Esophagus (tissue), 2 donors: ENCODE measurements around the gene SHB. TPM values are rescaled to one million over a fixed set of nuclear protein-coding genes. Genes with fewer than 3 reads are reported as not detected.

Experiments used
- H3K27ac ChIP-seq, 2 donors: one replicate each; pipeline ENCODE4 v1.5.1; 2013; ENCODE audit warnings: low read depth in 2 of 2, mild to moderate bottlenecking in 2 of 2, inconsistent platforms in 1 of 2, low read length in 1 of 2, moderate library complexity in 1 of 2
- H3K27me3 ChIP-seq, 2 donors: one replicate each; pipeline ENCODE4 v1.6.1; 2013; ENCODE audit warnings: low read length in 2 of 2, control low read depth in 1 of 2, mild to moderate bottlenecking in 1 of 2; ENCODE audit not compliant: insufficient read depth in 2 of 2, control insufficient read depth in 1 of 2
- H3K36me3 ChIP-seq, 2 donors: one replicate each; pipeline ENCODE4 v1.6.1; 2013; ENCODE audit warnings: low read length in 1 of 2; ENCODE audit not compliant: control insufficient read depth in 2 of 2, insufficient read depth in 2 of 2
- H3K4me1 ChIP-seq, 2 donors: one replicate each; pipeline ENCODE4 v1.6.1; 2013; ENCODE audit warnings: low read length in 1 of 2; ENCODE audit not compliant: control insufficient read depth in 2 of 2, insufficient read depth in 2 of 2
- H3K4me3 ChIP-seq, 2 donors: one replicate each; pipeline ENCODE4 v1.5.1; 2013; ENCODE audit warnings: low read length in 2 of 2, mild to moderate bottlenecking in 2 of 2, low read depth in 1 of 2, moderate library complexity in 1 of 2
- H3K9me3 ChIP-seq, 2 donors: one replicate each; pipeline ENCODE4 v1.6.1; 2013; ENCODE audit warnings: mild to moderate bottlenecking in 2 of 2, low read depth in 1 of 2, low read length in 1 of 2, moderate library complexity in 1 of 2; ENCODE audit not compliant: control insufficient read depth in 2 of 2, insufficient read depth in 1 of 2
- WGBS, 2 donors: extraction: QIAGEN DNeasy Blood & Tissue Kit; methylation state at CpG; one replicate each; pipeline ENCODE4 v1.1.7; 2013; 5-methylcytosine and 5-hydroxymethylcytosine counted together
- polyA plus RNA-seq, 2 donors: library from polyadenylated mRNA; stranded (reverse); fragments of 200-250 nt; gene quantifications; one replicate each; pipeline ENCODE4 v1.2.3, GENCODE V29; 2013
- donor health status: healthy with polysubstance abuse.
- donor health status: Bipolar disorder and iron deficiency.

Gene SHB
- polyA plus RNA-seq, 2 donors = 14.7 to 15.7 TPM

DNA sequence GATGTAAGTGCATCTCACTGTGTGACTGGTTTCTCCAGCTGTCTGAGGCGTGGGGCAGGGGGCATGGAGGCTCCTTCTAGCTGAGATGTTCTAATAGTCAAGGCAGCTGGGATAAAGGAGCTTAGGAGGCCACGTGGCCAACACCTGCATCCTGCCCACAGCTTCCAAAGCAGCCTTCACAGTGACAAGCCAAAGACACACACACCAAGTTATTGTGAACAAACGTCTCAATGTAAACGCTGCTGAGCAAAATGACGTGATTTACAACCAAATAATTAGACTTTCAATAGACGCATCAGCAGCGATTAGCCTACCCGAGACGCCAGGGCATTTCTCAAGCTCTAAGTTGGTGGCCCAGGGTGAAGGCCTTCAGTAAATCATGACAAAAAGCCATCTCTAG, 141.9 kb downstream of the SHB start:
- Histone ChIP-seq H3K27me3 (no peaks in the 10 kb centered on the region), H3K36me3 (peaks cover 2 to 18% of the 10 kb centered on the region in 2 donors), H3K4me3 (no peak overlapping the region), H3K9me3 (no peaks in the 10 kb centered on the region), H3K4me1 (peaks cover 0 to 28% of the 10 kb centered on the region in 2 donors), H3K27ac (no peak overlapping the region)
- 65 to 66% methylated on average over 9 of the region's 9 CpGs for WGBS, 2 donors

DNA sequence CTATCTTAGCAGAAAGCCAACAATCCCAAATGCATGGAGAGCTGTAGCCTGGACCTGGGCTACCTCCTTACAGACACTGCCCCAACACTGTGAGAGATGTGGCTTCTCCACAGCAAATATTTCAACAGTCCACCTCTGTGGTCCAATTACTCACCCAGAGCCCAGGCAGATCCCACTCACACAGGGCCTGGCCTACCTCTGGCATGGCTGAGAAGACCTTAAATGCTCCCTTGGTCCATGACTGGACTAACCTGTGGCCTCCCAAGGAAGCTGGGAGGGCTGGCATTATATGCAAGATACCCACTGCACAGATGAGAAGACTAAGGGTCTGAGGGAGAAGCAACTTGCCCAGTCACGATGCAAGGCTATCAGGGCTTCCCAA, 142.3 kb downstream of the SHB start:
- no peaks in the 10 kb centered on the region for H3K27me3 ChIP-seq
- no peak overlapping the region for H3K27ac ChIP-seq
- peaks cover 0 to 32% of the 10 kb centered on the region in 2 donors for H3K4me1 ChIP-seq
- H3K36me3 ChIP-seq = peaks cover 2 to 18% of the 10 kb centered on the region in 2 donors
- WGBS, 2 donors = 67 to 83% methylated on average over 1 of the region's 1 CpG
- no peak overlapping the region for H3K4me3 ChIP-seq
- no peaks in the 10 kb centered on the region for H3K9me3 ChIP-seq

DNA sequence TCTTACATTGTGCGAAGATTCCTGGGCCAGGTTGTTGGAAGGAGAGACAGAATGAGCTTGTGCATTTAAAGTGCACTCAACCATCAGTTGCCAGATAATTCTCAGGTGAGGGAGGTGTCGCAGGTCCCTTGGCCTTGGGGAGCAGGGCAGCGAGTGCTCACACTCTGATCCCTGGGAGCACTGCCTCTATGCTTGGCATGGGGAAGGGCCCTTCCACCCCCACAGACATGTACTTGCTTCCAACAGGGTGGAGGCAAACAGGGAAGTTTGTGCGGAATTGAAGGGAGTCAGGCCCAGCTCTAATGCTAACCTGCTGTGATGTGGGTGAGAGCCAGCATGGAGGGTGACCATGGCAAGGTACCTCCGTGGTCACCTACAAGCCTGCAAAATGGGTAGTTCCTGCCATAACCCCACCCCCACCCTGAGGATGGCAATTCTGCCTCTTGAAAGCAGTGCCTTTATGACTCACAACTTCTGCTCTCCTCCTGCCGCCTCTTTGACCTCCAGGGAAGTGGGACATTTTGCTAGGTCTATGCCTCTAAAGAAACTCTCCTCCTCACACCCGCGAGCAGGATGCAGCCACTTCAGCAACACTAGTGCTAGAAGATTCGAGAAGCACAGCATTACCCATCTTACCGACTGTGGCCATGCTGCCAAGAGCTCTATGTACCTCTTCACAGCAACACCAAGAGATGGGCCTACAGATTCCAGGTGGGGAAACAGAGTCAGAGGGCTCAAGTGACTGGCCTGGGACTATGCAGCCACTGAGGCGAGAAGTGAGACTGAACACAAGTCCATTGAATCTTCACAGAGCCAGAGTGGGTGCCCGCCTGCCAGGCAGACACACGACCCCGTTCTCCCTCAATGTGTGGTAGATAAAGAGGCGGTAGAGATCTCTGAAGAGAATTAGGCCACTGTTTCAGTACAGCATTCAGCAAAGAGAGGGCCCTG, 143.0 kb downstream of the SHB start:
- Histone ChIP-seq H3K4me1 (peaks cover 0 to 35% of the 10 kb centered on the region in 2 donors), H3K4me3 (no peak overlapping the region), H3K9me3 (no peaks in the 10 kb centered on the region), H3K27ac (no peak overlapping the region), H3K36me3 (peaks cover 2 to 18% of the 10 kb centered on the region in 2 donors), H3K27me3 (no peaks in the 10 kb centered on the region)
- 68 to 82% methylated on average over 15 of the region's 15 CpGs for WGBS, 2 donors

DNA sequence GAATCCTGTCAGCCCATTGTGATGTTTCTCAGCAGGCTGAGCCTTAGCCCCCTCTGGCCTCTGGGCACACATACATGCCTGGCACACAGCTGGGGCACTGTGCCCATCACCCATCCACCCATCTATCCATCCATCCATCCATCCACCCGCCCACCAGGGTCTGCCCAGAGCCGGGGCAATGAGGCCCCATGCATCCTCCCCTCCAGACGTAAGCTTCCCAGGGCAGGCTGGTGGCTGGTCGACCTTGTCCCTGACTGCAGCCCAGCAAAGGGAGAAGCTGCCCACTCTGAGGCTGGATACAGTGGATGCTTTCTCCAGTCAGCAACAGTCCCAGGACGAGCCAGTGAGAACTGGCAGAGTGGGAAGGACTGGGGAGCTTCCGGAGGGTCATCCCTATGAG, 144.0 kb downstream of the SHB start:
- Histone ChIP-seq H3K36me3 (peaks cover 2 to 18% of the 10 kb centered on the region in 2 donors), H3K4me1 (peaks cover 0 to 40% of the 10 kb centered on the region in 2 donors), H3K4me3 (no peak overlapping the region), H3K27me3 (no peaks in the 10 kb centered on the region), H3K9me3 (no peaks in the 10 kb centered on the region), H3K27ac (no peak overlapping the region)
- WGBS, 2 donors = 79 to 83% methylated on average over 6 of the region's 6 CpGs

DNA sequence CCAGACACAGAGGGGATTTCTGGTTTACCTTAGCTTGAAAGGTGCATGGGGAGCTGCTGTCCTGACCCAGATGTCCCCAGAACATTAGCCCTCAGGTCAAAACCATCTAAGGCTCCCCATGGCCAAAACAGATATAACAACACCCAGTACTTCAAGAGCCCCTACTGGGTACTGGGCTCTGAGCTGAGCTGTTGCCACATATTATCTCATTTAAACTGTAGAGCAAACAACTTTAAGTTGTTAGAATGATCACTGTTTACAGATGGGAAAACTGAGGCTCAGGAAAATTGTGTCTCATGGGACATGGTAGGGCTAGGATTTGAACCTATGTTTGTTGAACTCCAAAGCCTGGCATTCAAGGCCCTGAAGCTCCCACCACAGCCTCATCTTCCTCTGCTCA, 144.5 kb downstream of the SHB start:
- no peak overlapping the region for H3K27ac ChIP-seq
- H3K4me3 ChIP-seq = no peak overlapping the region

DNA sequence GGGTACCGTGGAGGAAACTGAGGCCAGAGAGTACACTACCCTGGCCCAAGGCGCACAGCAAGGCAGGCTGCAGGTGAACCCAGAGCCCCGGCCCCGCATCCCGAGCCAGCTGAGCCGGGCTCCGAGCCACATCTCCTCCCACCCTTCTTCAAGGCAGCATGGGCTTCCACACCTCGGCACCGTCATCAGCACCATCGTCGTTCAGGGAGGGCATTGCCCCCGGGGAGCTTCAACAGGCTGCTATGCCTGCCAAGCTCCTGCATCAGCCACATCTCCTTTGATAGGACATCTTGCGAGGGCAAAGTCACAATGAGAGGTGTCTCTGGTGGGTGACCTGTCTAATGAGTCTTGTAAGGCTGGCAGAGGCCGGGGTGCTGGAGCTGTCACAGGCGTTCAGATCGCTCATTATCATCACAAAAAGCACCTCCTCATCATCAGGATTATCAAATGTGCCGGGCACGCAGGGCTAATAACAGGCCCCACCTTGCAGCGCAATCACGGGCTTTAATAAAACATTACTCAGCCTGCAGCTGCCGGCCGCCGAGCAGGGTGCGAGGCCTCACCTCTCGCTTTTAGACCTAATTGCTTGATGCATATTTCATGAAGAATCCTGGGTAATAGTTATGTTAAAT, 145.1 kb downstream of the SHB start:
- no peaks in the 10 kb centered on the region for H3K9me3 ChIP-seq
- H3K4me1 ChIP-seq = peaks cover 0 to 36% of the 10 kb centered on the region in 2 donors
- 78 to 81% methylated on average over 25 of the region's 25 CpGs for WGBS, 2 donors

More for the DNA sequence above, 144.5 kb downstream of the SHB start:
- Histone ChIP-seq H3K4me1 (peaks cover 0 to 36% of the 10 kb centered on the region in 2 donors), H3K27me3 (no peaks in the 10 kb centered on the region), H3K9me3 (no peaks in the 10 kb centered on the region), H3K36me3 (peaks cover 2 to 20% of the 10 kb centered on the region in 2 donors)

DNA sequence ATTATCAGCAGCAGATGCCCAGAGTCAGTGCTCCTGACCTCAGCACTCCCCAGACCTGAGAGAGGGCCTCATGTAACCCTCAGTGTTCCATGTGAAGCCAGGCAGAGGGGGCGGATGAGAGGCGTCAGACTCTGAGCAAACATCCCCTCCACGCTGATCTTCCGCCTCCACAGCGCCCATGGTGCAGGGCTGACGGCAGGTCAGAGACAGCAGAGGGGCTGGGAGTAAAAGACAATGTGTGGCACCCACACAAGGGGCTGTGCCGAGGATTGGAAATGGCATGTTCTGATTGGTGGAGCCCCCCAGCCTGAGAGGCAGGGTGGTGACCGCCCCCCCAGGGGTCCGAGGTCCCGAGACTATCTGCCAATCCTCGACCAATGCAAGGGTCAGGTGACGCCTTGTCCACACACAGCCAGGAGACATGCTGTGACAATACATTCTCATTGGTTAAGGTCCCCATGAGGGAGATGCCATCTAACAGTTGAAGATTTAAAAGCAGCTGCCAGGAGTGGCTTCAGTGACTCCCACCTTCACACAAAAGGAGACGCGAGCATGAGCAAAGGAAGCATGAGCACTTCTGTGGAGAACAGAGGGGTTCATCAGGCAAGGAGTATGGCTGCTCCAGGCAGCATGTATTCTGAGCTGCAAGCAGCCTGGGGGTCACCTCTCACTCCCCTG, 145.8 kb downstream of the SHB start:
- no peak overlapping the region for H3K27ac ChIP-seq
- no peaks in the 10 kb centered on the region for H3K9me3 ChIP-seq
- no peak overlapping the region for H3K4me3 ChIP-seq
- 72 to 76% methylated on average over 14 of the region's 14 CpGs for WGBS, 2 donors
- peaks cover 2 to 20% of the 10 kb centered on the region in 2 donors for H3K36me3 ChIP-seq
- H3K4me1 ChIP-seq = peaks cover 0 to 36% of the 10 kb centered on the region in 2 donors
- H3K27me3 ChIP-seq = no peaks in the 10 kb centered on the region

More for the DNA sequence above, 145.1 kb downstream of the SHB start:
- Histone ChIP-seq H3K27ac (no peak overlapping the region), H3K4me3 (no peak overlapping the region), H3K27me3 (no peaks in the 10 kb centered on the region), H3K36me3 (peaks cover 2 to 19% of the 10 kb centered on the region in 2 donors)

DNA sequence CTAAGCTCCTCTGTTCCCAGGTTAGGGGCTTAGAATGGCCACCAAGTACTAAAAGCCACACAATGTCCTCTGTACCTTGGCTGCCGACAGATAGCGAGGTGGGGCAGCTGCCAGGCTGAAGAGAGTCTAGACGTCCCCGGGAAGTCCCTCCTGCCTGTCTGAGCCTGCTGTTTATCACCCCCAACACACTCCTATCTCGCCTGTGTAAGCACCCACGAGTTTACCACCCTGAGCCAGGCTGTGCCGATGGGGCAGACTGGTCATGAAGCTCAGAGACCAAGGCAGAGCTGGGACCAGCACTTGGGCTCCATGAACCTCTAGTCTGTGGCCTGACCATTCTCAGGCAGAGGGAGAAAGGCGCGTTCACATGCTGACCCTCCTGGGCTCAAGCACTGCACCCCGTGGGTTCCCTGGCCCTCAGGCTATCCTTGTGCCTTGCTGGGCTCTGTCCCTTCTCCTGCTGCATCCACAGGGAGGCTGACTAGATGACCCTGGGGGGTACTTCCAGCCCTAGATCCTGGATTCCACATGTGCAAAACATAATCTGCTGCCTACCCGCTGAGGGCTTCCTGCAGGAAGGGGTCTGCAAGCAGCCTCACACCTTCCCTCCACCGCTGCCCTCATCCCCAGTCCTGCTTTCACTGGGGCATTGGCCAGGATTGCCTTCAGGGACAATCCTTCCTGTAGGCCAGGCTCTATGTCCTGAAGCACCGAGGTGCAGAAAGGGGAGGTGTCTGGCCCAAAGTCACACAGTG, 146.5 kb downstream of the SHB start:
- Histone ChIP-seq H3K27me3 (no peaks in the 10 kb centered on the region), H3K9me3 (no peaks in the 10 kb centered on the region), H3K4me3 (no peak overlapping the region), H3K36me3 (peaks cover 0 to 26% of the 10 kb centered on the region in 2 donors), H3K4me1 (peaks cover 0 to 40% of the 10 kb centered on the region in 2 donors), H3K27ac (peak overlapping the region; percentile 38 to 50)
- WGBS, 2 donors = 50 to 51% methylated on average over 13 of the region's 13 CpGs
